ENCODE measurements around the gene DAP. TPM values are rescaled to one million over a fixed set of nuclear protein-coding genes. Genes with fewer than 3 reads are reported as not detected.

Gene DAP
- total and polyA plus RNA-seq, 10 donors, result 29.4 to 111 (median 65.2) TPM

DNA sequence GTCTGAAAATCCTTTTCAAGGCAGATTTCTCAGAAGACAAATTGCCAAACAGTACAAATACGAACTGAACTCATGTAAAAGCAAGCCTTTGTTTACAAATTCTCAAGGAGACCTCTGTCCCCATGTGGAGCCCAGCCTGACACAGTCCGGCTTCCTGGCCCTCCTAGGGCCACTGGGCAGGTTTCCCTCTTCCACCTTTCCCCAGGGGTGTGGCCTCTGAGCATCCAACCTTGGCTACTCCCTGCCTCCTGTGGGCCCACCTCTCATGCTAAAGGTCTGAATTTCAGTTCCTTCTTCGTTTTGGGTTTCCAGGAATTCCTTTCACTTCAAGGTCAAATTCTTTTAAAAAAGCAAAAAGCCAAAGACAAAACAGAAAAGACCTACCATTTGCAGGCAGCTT lies 10.1 kb downstream of the DAP start:
- peaks cover 0 to 38% (median 2%) of the 10 kb centered on the region in 6 donors for H3K4me1 ChIP-seq
- peaks cover 0 to 100% (median 37%) of the 10 kb centered on the region in 6 donors for H3K36me3 ChIP-seq
- 71 to 80% (median 74%) methylated on average over 3 of the region's 3 CpGs for WGBS, 5 donors

GRCh38 chr5:10747678-10748622 lies 13.1 kb downstream of the DAP start:
- WGBS, 5 donors, result 91 to 97% (median 94%) methylated on average over 9 of the region's 9 CpGs

More for the DNA sequence above, 10.1 kb downstream of the DAP start:
- H3K27ac ChIP-seq, result no peak overlapping the region
- H3K4me3 ChIP-seq, result no peak overlapping the region
- intact Hi-C loops (cut with DNase I; ENCODE audit: low total_unique reads), result no loop called here
- no peaks in the 10 kb centered on the region for H3K27me3 ChIP-seq (replicated peaks in 1 of 7)
- TF ChIP-seq, protein P1, sequence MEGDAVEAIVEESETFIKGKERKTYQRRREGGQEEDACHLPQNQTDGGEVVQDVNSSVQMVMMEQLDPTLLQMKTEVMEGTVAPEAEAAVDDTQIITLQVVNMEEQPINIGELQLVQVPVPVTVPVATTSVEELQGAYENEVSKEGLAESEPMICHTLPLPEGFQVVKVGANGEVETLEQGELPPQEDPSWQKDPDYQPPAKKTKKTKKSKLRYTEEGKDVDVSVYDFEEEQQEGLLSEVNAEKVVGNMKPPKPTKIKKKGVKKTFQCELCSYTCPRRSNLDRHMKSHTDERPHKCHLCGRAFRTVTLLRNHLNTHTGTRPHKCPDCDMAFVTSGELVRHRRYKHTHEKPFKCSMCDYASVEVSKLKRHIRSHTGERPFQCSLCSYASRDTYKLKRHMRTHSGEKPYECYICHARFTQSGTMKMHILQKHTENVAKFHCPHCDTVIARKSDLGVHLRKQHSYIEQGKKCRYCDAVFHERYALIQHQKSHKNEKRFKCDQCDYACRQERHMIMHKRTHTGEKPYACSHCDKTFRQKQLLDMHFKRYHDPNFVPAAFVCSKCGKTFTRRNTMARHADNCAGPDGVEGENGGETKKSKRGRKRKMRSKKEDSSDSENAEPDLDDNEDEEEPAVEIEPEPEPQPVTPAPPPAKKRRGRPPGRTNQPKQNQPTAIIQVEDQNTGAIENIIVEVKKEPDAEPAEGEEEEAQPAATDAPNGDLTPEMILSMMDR (IDR thresholded peaks at IDR 0.05 in 8 of 11, conservative IDR thresholded peaks at IDR 0.05 in 3 of 11), result no peak
- TF ChIP-seq POLR2A (IDR thresholded peaks at IDR 0.05) (no peak), POLR2AphosphoS5 (IDR thresholded peaks at IDR 0.05) (no peak)
- DNase-seq, result no peak
- H3K9me3 ChIP-seq, result no peaks in the 10 kb centered on the region

DNA sequence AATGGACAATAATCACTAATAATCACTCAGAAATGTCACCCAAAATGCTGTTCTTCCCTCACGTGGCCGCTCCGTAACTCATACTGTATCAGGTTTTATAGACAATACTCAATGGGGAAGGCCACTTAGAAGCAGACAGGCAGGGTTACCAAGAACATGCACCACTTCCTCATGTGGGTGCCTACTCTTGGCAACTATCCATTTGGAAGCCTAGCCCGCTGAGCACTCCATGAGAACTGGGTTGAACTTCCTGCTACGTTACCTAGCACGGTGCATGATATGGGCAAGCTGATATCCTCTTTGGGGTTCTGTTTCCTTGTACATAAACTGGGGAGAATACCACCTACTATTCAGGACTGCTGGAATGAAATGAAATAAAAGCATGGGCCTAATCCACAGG lies 14.3 kb downstream of the DAP start:
- peak in 1 of 3 donors; percentile 36 for TF ChIP-seq POLR2AphosphoS5 (IDR thresholded peaks at IDR 0.05)
- no peak for TF ChIP-seq POLR2A (IDR thresholded peaks at IDR 0.05)
- peaks cover 0 to 94% (median 32%) of the 10 kb centered on the region in 6 donors for H3K36me3 ChIP-seq
- peak overlapping the region in 1 of 8 donors; percentile 12 for H3K27ac ChIP-seq
- no peak overlapping the region for H3K4me3 ChIP-seq
- H3K27me3 ChIP-seq (replicated peaks in 1 of 7), result no peaks in the 10 kb centered on the region
- H3K4me1 ChIP-seq, result peaks cover 0 to 49% (median 7%) of the 10 kb centered on the region in 6 donors
- intact Hi-C loops (cut with DNase I; ENCODE audit: low total_unique reads), result no loop called here
- WGBS, 5 donors, result 43 to 74% (median 60%) methylated on average over 6 of the region's 6 CpGs
- no peak for DNase-seq
- no peaks in the 10 kb centered on the region for H3K9me3 ChIP-seq

More at GRCh38 chr5:10747678-10748622, 13.1 kb downstream of the DAP start:
- no peaks in the 10 kb centered on the region for H3K9me3 ChIP-seq
- H3K27me3 ChIP-seq (replicated peaks in 1 of 7), result no peaks in the 10 kb centered on the region
- DNase-seq, result no peak
- intact Hi-C loops (cut with DNase I; ENCODE audit: low total_unique reads), result no loop called here
- peaks cover 0 to 60% (median 8%) of the 10 kb centered on the region in 6 donors for H3K4me1 ChIP-seq
- H3K27ac ChIP-seq, result no peak overlapping the region
- no peak overlapping the region for H3K4me3 ChIP-seq
- H3K36me3 ChIP-seq, result peaks cover 0 to 96% (median 35%) of the 10 kb centered on the region in 6 donors
- TF ChIP-seq POLR2A (IDR thresholded peaks at IDR 0.05) (no peak), POLR2AphosphoS5 (IDR thresholded peaks at IDR 0.05) (no peak)
- TF ChIP-seq, protein P1 (IDR thresholded peaks at IDR 0.05 in 8 of 11, conservative IDR thresholded peaks at IDR 0.05 in 3 of 11), result no peak

DNA sequence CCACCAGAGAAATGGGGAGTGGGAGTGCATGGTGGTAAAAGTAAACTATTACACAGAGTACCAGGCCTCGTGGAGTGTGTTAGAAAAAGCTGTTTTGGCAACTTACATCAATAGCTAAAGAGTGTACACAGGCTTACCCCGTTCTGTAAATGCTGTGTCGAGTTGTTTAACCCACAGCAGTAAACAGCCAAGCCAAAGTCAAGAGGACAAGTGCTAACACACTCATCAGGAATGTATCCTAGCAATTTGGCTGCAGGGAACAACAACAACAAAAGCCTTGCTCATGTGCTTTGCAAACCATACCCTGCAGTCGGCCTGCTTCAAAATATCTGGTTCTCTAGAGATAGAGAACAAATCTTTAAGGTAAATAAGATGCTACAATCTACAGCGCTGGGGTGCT lies 15.9 kb downstream of the DAP start:
- peaks cover 0 to 91% (median 38%) of the 10 kb centered on the region in 6 donors for H3K36me3 ChIP-seq
- TF ChIP-seq POLR2AphosphoS5 (IDR thresholded peaks at IDR 0.05), result peak in 1 of 3 donors; percentile 11
- TF ChIP-seq, protein P1 (IDR thresholded peaks at IDR 0.05 in 8 of 11, conservative IDR thresholded peaks at IDR 0.05 in 3 of 11), result no peak

More for the DNA sequence above, 15.9 kb downstream of the DAP start:
- intact Hi-C loops (cut with DNase I; ENCODE audit: low total_unique reads), result no loop called here
- H3K27ac ChIP-seq, result no peak overlapping the region
- peaks cover 0 to 41% (median 7%) of the 10 kb centered on the region in 6 donors for H3K4me1 ChIP-seq
- WGBS, 5 donors, result 74 to 92% (median 86%) methylated on average over 5 of the region's 5 CpGs
- peaks cover 0 to 10% (median 6%) of the 10 kb centered on the region in 8 donors for H3K9me3 ChIP-seq
- no peaks in the 10 kb centered on the region for H3K27me3 ChIP-seq (replicated peaks in 1 of 7)
- H3K4me3 ChIP-seq, result no peak overlapping the region
- no peak for DNase-seq

Data from spleen (tissue), 11 donors.